Osteoblast (primary cell): Measurements from ENCODE around the gene CSTPP1. TPM values are rescaled to one million over a fixed set of nuclear protein-coding genes. Genes with fewer than 3 reads are reported as not detected.
"Not testable (repeated sequence)": the region's sequence is repeated elsewhere in the genome, so short reads cannot be mapped to it uniquely, and the experiment has no call there.

Experiments used
- DNase-seq: peaks from one replicate; pipeline ENCODE4 v3.0.0; 2011; ENCODE audit warnings: low spot score, mixed read lengths; ENCODE audit not compliant: insufficient read length; ENCODE audit errors: missing footprints
- H2AFZ ChIP-seq: 2 replicates; pipeline ENCODE4 v1.6.0; 2011; ENCODE audit warnings: mild to moderate bottlenecking, low read length
- H3K27ac ChIP-seq: 2 replicates; pipeline ENCODE4 v1.5.1; 2011; ENCODE audit warnings: mild to moderate bottlenecking, low read depth, low read length, moderate library complexity
- H3K27me3 ChIP-seq: 2 replicates; pipeline ENCODE4 v1.6.0; 2012; ENCODE audit warnings: mild to moderate bottlenecking, control low read depth, inconsistent platforms, low read length, moderate library complexity; ENCODE audit not compliant: insufficient read depth
- H3K36me3 ChIP-seq: 2 replicates; pipeline ENCODE4 v1.5.1; 2011; ENCODE audit warnings: mild to moderate bottlenecking, low read length, control low read depth, moderate library complexity; ENCODE audit not compliant: insufficient read depth
- H3K4me1 ChIP-seq: 2 replicates; pipeline ENCODE4 v1.5.1; 2011; ENCODE audit warnings: mild to moderate bottlenecking, low read length, control low read depth, moderate library complexity; ENCODE audit not compliant: insufficient read depth
- H3K4me2 ChIP-seq: 2 replicates; pipeline ENCODE4 v1.6.0; 2011; ENCODE audit warnings: mild to moderate bottlenecking, low read length; ENCODE audit not compliant: insufficient read depth
- H3K4me3 ChIP-seq: fragments of 200-600 bp; sonication (generic); 3 replicates; pipeline ENCODE4 v1.5.1; 2012; ENCODE audit warnings: mild to moderate bottlenecking, low read length, inconsistent platforms; ENCODE audit not compliant: insufficient read depth
- H3K79me2 ChIP-seq: 2 replicates; pipeline ENCODE4 v1.6.0; 2012; ENCODE audit warnings: mild to moderate bottlenecking, low read length, control low read depth, inconsistent platforms; ENCODE audit not compliant: insufficient read depth
- H3K9me3 ChIP-seq: 2 replicates; pipeline ENCODE4 v1.5.1; 2011; ENCODE audit warnings: low read depth, low read length, control low read depth
- H4K20me1 ChIP-seq: 2 replicates; pipeline ENCODE4 v1.6.0; 2012; ENCODE audit warnings: mild to moderate bottlenecking, low read length, control low read depth; ENCODE audit not compliant: insufficient read depth
- CTCF ChIP-seq: IDR thresholded peaks from 2 replicates; pipeline ENCODE4 v1.5.1; 2011; ENCODE audit warnings: mild to moderate bottlenecking, low read depth, low read length, moderate library complexity; ENCODE audit errors: extremely low read depth
- total RNA-seq: library from RNA; depleted of rRNA; stranded (reverse); fragments of >200 nt; gene quantifications from 2 replicates; pipeline ENCODE4 v1.2.3, GENCODE V29; 2012

The CSTPP1 gene
- total RNA-seq, 1 donor = 27.1 TPM

GRCh38 chr11:46991391-46991790 lies 54.8 kb downstream of the CSTPP1 start:
- no peak for DNase-seq
- H3K9me3 ChIP-seq = no peaks in the 10 kb centered on the region
- no peak overlapping the region for H3K4me3 ChIP-seq
- no peak overlapping the region for H3K4me2 ChIP-seq
- H3K36me3 ChIP-seq = peaks cover 4% of the 10 kb centered on the region
- H3K79me2 ChIP-seq = no peaks in the 10 kb centered on the region
- no peaks in the 10 kb centered on the region for H3K27me3 ChIP-seq
- H4K20me1 ChIP-seq = no peaks in the 10 kb centered on the region
- H3K4me1 ChIP-seq = no peaks in the 10 kb centered on the region
- H3K27ac ChIP-seq = no peak overlapping the region
- TF ChIP-seq CTCF = no peak
- no peak overlapping the region for H2AFZ ChIP-seq

GRCh38 chr11:46992386-46992785 lies 55.8 kb downstream of the CSTPP1 start:
- H3K36me3 ChIP-seq, H3K4me3 ChIP-seq, H3K79me2 ChIP-seq, H3K27ac ChIP-seq, H3K4me1 ChIP-seq, H2AFZ ChIP-seq, DNase-seq, H4K20me1 ChIP-seq, H3K4me2 ChIP-seq, H3K9me3 ChIP-seq, H3K27me3 ChIP-seq: not testable (repeated sequence)

GRCh38 chr11:46997796-46998195 lies 61.2 kb downstream of the CSTPP1 start:
- H2AFZ ChIP-seq, H3K4me3 ChIP-seq, DNase-seq, H3K4me1 ChIP-seq, H3K4me2 ChIP-seq, H3K9me3 ChIP-seq, H3K36me3 ChIP-seq, H3K27ac ChIP-seq, H4K20me1 ChIP-seq, H3K27me3 ChIP-seq, H3K79me2 ChIP-seq: not testable (repeated sequence)

GRCh38 chr11:46999217-46999616 lies 62.7 kb downstream of the CSTPP1 start:
- no peaks in the 10 kb centered on the region for H3K9me3 ChIP-seq
- peaks cover 13% of the 10 kb centered on the region for H3K4me1 ChIP-seq
- H3K27ac ChIP-seq = no peak overlapping the region
- H3K4me2 ChIP-seq = no peak overlapping the region
- H4K20me1 ChIP-seq = peaks cover 5% of the 10 kb centered on the region
- H3K36me3 ChIP-seq = no peaks in the 10 kb centered on the region
- no peak for DNase-seq
- no peaks in the 10 kb centered on the region for H3K79me2 ChIP-seq
- H2AFZ ChIP-seq = no peak overlapping the region
- H3K27me3 ChIP-seq = no peaks in the 10 kb centered on the region
- no peak overlapping the region for H3K4me3 ChIP-seq
- no peak for TF ChIP-seq CTCF

GRCh38 chr11:47000033-47000432 lies 63.5 kb downstream of the CSTPP1 start:
- no peak overlapping the region for H3K4me2 ChIP-seq
- TF ChIP-seq CTCF = no peak
- DNase-seq = no peak

More at GRCh38 chr11:47000033-47000432, 63.5 kb downstream of the CSTPP1 start:
- Histone ChIP-seq H3K4me1 (peaks cover 20% of the 10 kb centered on the region), H3K36me3 (no peaks in the 10 kb centered on the region), H3K79me2 (no peaks in the 10 kb centered on the region), H3K27me3 (no peaks in the 10 kb centered on the region), H3K9me3 (no peaks in the 10 kb centered on the region), H4K20me1 (peaks cover 5% of the 10 kb centered on the region), H3K4me3 (no peak overlapping the region), H2AFZ (no peak overlapping the region), H3K27ac (no peak overlapping the region)
